H1 (cell line): Measurements from ENCODE around the gene PAXIP1. TPM values are rescaled to one million over a fixed set of nuclear protein-coding genes. Genes with fewer than 3 reads are reported as not detected.

Experiments
- CTCF ChIA-PET: fragments of 300-600 bp; sonication (Branson Sonifier 250); formaldehyde crosslinking; loops from one replicate; lab custom pipeline; 2021; ENCODE audit not compliant: partially characterized antibody; lab: Charles Lee
- POLR2A ChIA-PET: fragments of 300-600 bp; sonication (Branson Sonifier 250); formaldehyde crosslinking; loops from one replicate; lab custom pipeline; 2021; ENCODE audit warnings: inconsistent platforms; ENCODE audit not compliant: partially characterized antibody; lab: Charles Lee
- DNase-seq, 2 experiments: peaks; one replicate each; pipeline versions ENCODE4 v3.0.0 to v3.0.0-alpha.2; 2010 to 2022; ENCODE audit warnings: low spot score in 2 of 2, low read depth in 1 of 2, mixed read lengths in 1 of 2
- FAIRE-seq: peaks from 2 replicates; lab custom pipeline; 2011; peaks lifted over from hg19 to GRCh38; lab: Jason Lieb, UNC
- H2AFZ ChIP-seq: 2 replicates; pipeline ENCODE4 v1.8.1; 2012; ENCODE audit warnings: low read length, inconsistent platforms
- H2AK5ac ChIP-seq: 2 replicates; pipeline ENCODE4 v1.6.1; 2013; ENCODE audit warnings: low read depth, low read length
- H2BK120ac ChIP-seq: replicated peaks from 2 replicates; pipeline ENCODE3; 2013; ENCODE audit warnings: low read depth, low read length, inconsistent platforms
- H2BK12ac ChIP-seq: 2 replicates; pipeline ENCODE4 v1.6.1; 2013; ENCODE audit warnings: low read depth, low read length
- H2BK15ac ChIP-seq: 2 replicates; pipeline ENCODE4 v1.6.1; 2013; ENCODE audit warnings: low read length
- H2BK20ac ChIP-seq: 2 replicates; pipeline ENCODE4 v1.6.1; 2013; ENCODE audit warnings: low read length
- H2BK5ac ChIP-seq: 2 replicates; pipeline ENCODE4 v1.6.1; 2013; ENCODE audit warnings: low read depth, low read length
- H3K14ac ChIP-seq: 2 replicates; pipeline ENCODE4 v1.6.1; 2013; ENCODE audit warnings: inconsistent platforms; ENCODE audit not compliant: insufficient read length
- H3K18ac ChIP-seq: 2 replicates; pipeline ENCODE4 v1.6.1; 2013; ENCODE audit warnings: low read length; ENCODE audit errors: extremely low read depth
- H3K23ac ChIP-seq: 2 replicates; pipeline ENCODE4 v1.6.1; 2013; ENCODE audit warnings: inconsistent platforms; ENCODE audit not compliant: insufficient read length
- H3K23me2 ChIP-seq: 2 replicates; pipeline ENCODE4 v1.6.1; 2013; ENCODE audit warnings: low read depth, low read length
- H3K27ac ChIP-seq: 2 replicates; pipeline ENCODE4 v1.6.1; 2011; ENCODE audit warnings: low read depth, low read length, inconsistent platforms
- H3K27me3 ChIP-seq, 4 experiments: replicated peaks in 1 of 4; 1 replicate in 1 of 4; 2 replicates in 3 of 4; pipeline versions ENCODE4 v1.6.1 to v1.8.1; 2011 to 2013; ENCODE audit warnings: low read length in 3 of 4, mild to moderate bottlenecking in 3 of 4, inconsistent platforms in 2 of 4, mixed read lengths in 2 of 4, moderate library complexity in 1 of 4; ENCODE audit not compliant: control insufficient read depth in 3 of 4, insufficient read depth in 3 of 4; ENCODE audit errors: extremely low read depth in 1 of 4
- H3K36me3 ChIP-seq, 4 experiments: 2 replicates each; pipeline versions ENCODE4 v1.6.1 to v1.8.1; 2011 to 2013; ENCODE audit warnings: mild to moderate bottlenecking in 4 of 4, low read length in 3 of 4, moderate library complexity in 2 of 4, control low read depth in 1 of 4, inconsistent platforms in 1 of 4; ENCODE audit not compliant: insufficient read depth in 4 of 4, control insufficient read depth in 2 of 4
- H3K4ac ChIP-seq: replicated peaks from 2 replicates; pipeline ENCODE3; 2013; ENCODE audit warnings: low read length, low read depth, mixed read lengths, inconsistent platforms; ENCODE audit not compliant: insufficient read length
- H3K4me1 ChIP-seq, 4 experiments: replicated peaks in 1 of 4; 1 replicate in 1 of 4; 2 replicates in 3 of 4; pipeline versions ENCODE4 v1.6.1 to v1.8.1; 2011 to 2013; ENCODE audit warnings: low read length in 3 of 4, inconsistent platforms in 2 of 4, mixed read lengths in 1 of 4; ENCODE audit not compliant: insufficient read depth in 4 of 4, control insufficient read depth in 3 of 4
- H3K4me2 ChIP-seq, 2 experiments: 2 replicates each; pipeline versions ENCODE4 v1.6.1 to v1.8.1; 2011 to 2013; ENCODE audit warnings: low read depth in 2 of 2, low read length in 2 of 2, control low read depth in 1 of 2, inconsistent platforms in 1 of 2, mild to moderate bottlenecking in 1 of 2; ENCODE audit not compliant: insufficient read depth in 1 of 2
- H3K4me3 ChIP-seq, 4 experiments: fragments of 200-600, 300-600 bp in 1 of 4; sonication (generic), shearing (Covaris generic), sonication (Bioruptor Twin) in 1 of 4; 2 replicates each; pipeline versions ENCODE4 v1.5.1 to v1.8.1; 2011 to 2016; ENCODE audit warnings: low read length in 4 of 4, low read depth in 3 of 4, control low read depth in 2 of 4, inconsistent platforms in 2 of 4, mild to moderate bottlenecking in 2 of 4, mixed read lengths in 1 of 4, moderate library complexity in 1 of 4; ENCODE audit not compliant: insufficient read depth in 2 of 4; ENCODE audit errors: extremely low read depth in 1 of 4
- H3K56ac ChIP-seq: replicated peaks from 2 replicates; pipeline ENCODE3; 2013; ENCODE audit warnings: low read depth, mild to moderate bottlenecking, mixed read lengths, low read length, inconsistent platforms; ENCODE audit not compliant: insufficient read length
- H3K79me1 ChIP-seq: 2 replicates; pipeline ENCODE4 v1.6.1; 2013; ENCODE audit warnings: low read depth, low read length, control low read depth
- H3K79me2 ChIP-seq, 2 experiments: 2 replicates each; pipeline versions ENCODE4 v1.6.1 to v1.8.1; 2012 to 2013; ENCODE audit warnings: low read length in 2 of 2, mild to moderate bottlenecking in 2 of 2, inconsistent platforms in 1 of 2; ENCODE audit not compliant: insufficient read depth in 2 of 2, control insufficient read depth in 1 of 2
- H3K9ac ChIP-seq, 4 experiments: replicated peaks in 1 of 4; 1 replicate in 1 of 4; 2 replicates in 3 of 4; pipeline versions ENCODE4 v1.6.1 to v1.8.1; 2011 to 2013; ENCODE audit warnings: low read depth in 3 of 4, low read length in 3 of 4, control low read depth in 2 of 4, mild to moderate bottlenecking in 2 of 4, moderate library complexity in 2 of 4, inconsistent platforms in 1 of 4; ENCODE audit errors: extremely low read depth in 1 of 4
- H3K9me3 ChIP-seq, 2 experiments: 2 replicates each; pipeline versions ENCODE4 v1.6.1 to v1.8.1; 2012 to 2013; ENCODE audit warnings: mild to moderate bottlenecking in 2 of 2, moderate library complexity in 2 of 2, control low read depth in 1 of 2, inconsistent platforms in 1 of 2, low read depth in 1 of 2, low read length in 1 of 2, mixed read lengths in 1 of 2; ENCODE audit not compliant: insufficient read depth in 2 of 2
- H4K20me1 ChIP-seq, 2 experiments: replicated peaks in 1 of 2; 2 replicates each; pipeline versions ENCODE3 to v1.8.1; 2011 to 2013; ENCODE audit warnings: inconsistent platforms in 2 of 2, low read length in 2 of 2, mild to moderate bottlenecking in 1 of 2; ENCODE audit not compliant: insufficient read depth in 2 of 2, control insufficient read depth in 1 of 2
- H4K5ac ChIP-seq: 2 replicates; pipeline ENCODE4 v1.6.1; 2013; ENCODE audit warnings: low read length, low read depth, mixed read lengths, inconsistent platforms; ENCODE audit not compliant: insufficient read length
- H4K8ac ChIP-seq: 2 replicates; pipeline ENCODE4 v1.8.0; 2013; ENCODE audit warnings: mild to moderate bottlenecking, moderate library complexity, low read length, inconsistent platforms; ENCODE audit not compliant: insufficient read depth; ENCODE audit errors: extremely low read depth
- H4K91ac ChIP-seq: replicated peaks from 2 replicates; pipeline ENCODE3; 2013; ENCODE audit warnings: low read length, mixed read lengths, inconsistent platforms; ENCODE audit not compliant: insufficient read length
- BCL11A ChIP-seq, 2 experiments: IDR thresholded peaks; one replicate each; pipeline ENCODE4 v1.6.1; 2011; ENCODE audit warnings: low read depth in 2 of 2, low read length in 2 of 2, mild to moderate bottlenecking in 2 of 2
- CHD1 ChIP-seq: IDR thresholded peaks from 2 replicates; pipeline ENCODE4 v1.6.1; 2012; ENCODE audit warnings: low read depth, low read length, improper control_type of control experiment
- CREB1 ChIP-seq: IDR thresholded peaks from 2 replicates; pipeline ENCODE4 v1.6.1; 2012; ENCODE audit warnings: inconsistent platforms
- FOSL1 ChIP-seq: IDR thresholded peaks from 2 replicates; pipeline ENCODE4 v1.6.1; 2011; ENCODE audit warnings: mild to moderate bottlenecking, low read depth, low read length, moderate library complexity; ENCODE audit not compliant: insufficient read depth
- HDAC2 ChIP-seq, 2 experiments: fragments of 300-600 bp in 1 of 2; sonication (generic) in 1 of 2; IDR thresholded peaks; 2 replicates each; pipeline ENCODE4 v1.6.1; 2011 to 2012; ENCODE audit warnings: low read depth in 2 of 2, low read length in 2 of 2, mild to moderate bottlenecking in 2 of 2, moderate library complexity in 2 of 2, borderline replicate concordance in 1 of 2, inconsistent platforms in 1 of 2
- JUND ChIP-seq: IDR thresholded peaks from 2 replicates; pipeline ENCODE4 v1.6.1; 2011; ENCODE audit warnings: mild to moderate bottlenecking, improper control_type of control experiment, low read length
- MAX ChIP-seq: IDR thresholded peaks from 2 replicates; pipeline ENCODE4 v1.6.1; 2012; ENCODE audit warnings: inconsistent platforms
- NRF1 ChIP-seq: IDR thresholded peaks from 2 replicates; pipeline ENCODE4 v1.6.1; 2011; ENCODE audit warnings: mild to moderate bottlenecking, low read depth, low read length, improper control_type of control experiment
- RAD21 ChIP-seq, 2 experiments: IDR thresholded peaks in 1 of 2; conservative IDR thresholded peaks in 1 of 2; 2 replicates each; pipeline ENCODE4 v1.6.1; 2011; ENCODE audit warnings: low read depth in 2 of 2, low read length in 2 of 2, improper control_type of control experiment in 1 of 2, inconsistent platforms in 1 of 2, mild to moderate bottlenecking in 1 of 2, moderate library complexity in 1 of 2
- TAF1 ChIP-seq: IDR thresholded peaks from 2 replicates; pipeline ENCODE4 v1.6.1; 2011; ENCODE audit warnings: mild to moderate bottlenecking, low read depth, low read length
- ZNF274 ChIP-seq: IDR thresholded peaks from 2 replicates; pipeline ENCODE4 v1.7.0; 2012; ENCODE audit warnings: low read length, borderline replicate concordance; ENCODE audit errors: extremely low read depth
- WGBS, 2 experiments: shearing (Covaris generic) in 1 of 2; methylation state at CpG; one replicate each; pipeline versions ENCODE4 v1.1.6 to v1.1.7; 2013 to 2015; ENCODE audit warnings: low lambda C conversion rate in 2 of 2, mixed read lengths in 2 of 2, inconsistent platforms in 1 of 2, low coverage in 1 of 2, missing lambda C conversion rate in 1 of 2; ENCODE audit not compliant: insufficient replicate concordance in 2 of 2, insufficient coverage in 1 of 2, insufficient read length in 1 of 2; ENCODE audit errors: extremely low coverage in 1 of 2, missing lambda C conversion rate in 1 of 2; 5-methylcytosine and 5-hydroxymethylcytosine counted together
- polyA plus RNA-seq, 7 experiments: library from polyadenylated mRNA; depleted of rRNA in 3 of 7; stranded (reverse) in 5 of 7; unstranded in 2 of 7; fragments of >200 nt in 5 of 7; fragments of 200-250 nt in 2 of 7; gene quantifications; 1 replicate in 5 of 7; 2 replicates in 1 of 7; 4 replicates in 1 of 7; pipeline versions ENCODE4 v1.2.1 to v1.2.3, GENCODE V29; 2011 to 2013; ENCODE audit warnings: missing spikeins in 2 of 7, mixed read lengths in 2 of 7
- total RNA-seq: library from RNA; stranded (reverse); fragmentation: NEBNext Ultra II Directional; extraction: Animal tissue kit (Norgen Biotek cat#: 25700); gene quantifications from 2 replicates; pipeline ENCODE4 v1.2.1, GENCODE V29; 2021
- TF ChIP-seq, protein P1 (sequence below): IDR thresholded peaks from 2 replicates; pipeline ENCODE4 v1.6.1; 2011; ENCODE audit warnings: low read depth, mild to moderate bottlenecking, low read length; ENCODE audit not compliant: insufficient read depth

PAXIP1 gene
- total and polyA plus RNA-seq, 2 of the 8 experiments (the other 6 are each of a cell fraction or from before 2014, with no cell fraction given): 32.4 to 32.8 TPM

DNA sequence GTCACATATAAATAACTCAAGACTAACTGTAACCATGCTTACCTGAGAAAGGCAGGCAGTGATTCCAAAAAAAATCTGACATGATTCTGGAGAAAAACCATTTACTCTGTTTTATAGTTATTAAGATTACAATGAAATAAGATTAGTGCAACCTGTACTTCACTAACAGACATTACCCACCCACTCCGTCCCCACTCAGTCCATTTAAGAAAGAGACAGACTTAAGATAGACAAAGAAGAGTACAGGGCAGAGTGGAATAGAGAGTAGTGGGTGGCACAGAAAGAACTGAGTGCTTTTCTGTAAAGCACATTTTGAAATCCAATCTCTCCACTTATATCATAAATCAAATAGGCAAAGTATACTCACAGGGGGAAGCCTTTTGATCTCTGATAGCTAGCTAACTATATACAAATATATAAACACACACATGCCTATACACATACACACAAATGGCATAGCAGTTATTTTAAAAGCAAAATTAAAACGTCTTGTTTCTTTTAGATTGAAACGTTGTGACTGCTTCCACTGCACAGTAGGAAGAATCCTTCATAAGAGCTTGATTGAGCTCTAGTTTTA lies 11.9 kb downstream of the PAXIP1 start:
- peaks cover 0 to 34% of the 10 kb centered on the region in 2 experiments; a peak in 3 of 4 replicates for H3K79me2 ChIP-seq
- no peak for FAIRE-seq
- TF ChIP-seq CREB1 (no peak), JUND (no peak), HDAC2 (IDR thresholded peaks at IDR 0.05; ENCODE audit: borderline replicate concordance in 1 of 2, low read depth in 2 of 2, low read length in 2 of 2) (no peak), BCL11A (IDR thresholded peaks at IDR 0.05; ENCODE audit: low read depth in 2 of 2, low read length in 2 of 2) (no peak), MAX (no peak), FOSL1 (no peak), TAF1 (no peak), RAD21 (IDR thresholded peaks at IDR 0.05 in 1 of 2, conservative IDR thresholded peaks at IDR 0.05 in 1 of 2; ENCODE audit: low read depth in 2 of 2, low read length in 2 of 2) (no peak), CHD1 (no peak), NRF1 (no peak), ZNF274 (no peak)
- TF ChIP-seq, protein P1, sequence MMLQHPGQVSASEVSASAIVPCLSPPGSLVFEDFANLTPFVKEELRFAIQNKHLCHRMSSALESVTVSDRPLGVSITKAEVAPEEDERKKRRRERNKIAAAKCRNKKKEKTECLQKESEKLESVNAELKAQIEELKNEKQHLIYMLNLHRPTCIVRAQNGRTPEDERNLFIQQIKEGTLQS: no peak

More for the DNA sequence above, 11.9 kb downstream of the PAXIP1 start:
- H3K4me2 ChIP-seq: no peak overlapping the region
- no peak overlapping the region for H4K8ac ChIP-seq
- WGBS, 2 experiments: 80% methylated on average over 3 of the region's 3 CpGs; no CpG with 5 or more reads in 1 of the 2 experiments
- H3K4me3 ChIP-seq: no peak overlapping the region
- no peaks in the 10 kb centered on the region; a peak in 1 of 7 replicates for H3K4me1 ChIP-seq
- no peaks in the 10 kb centered on the region for H3K23me2 ChIP-seq
- H2BK12ac ChIP-seq: no peak overlapping the region
- H3K79me1 ChIP-seq: peaks cover 3% of the 10 kb centered on the region; the same call in 1 of the 2 replicates
- DNase-seq: no peak
- H3K18ac ChIP-seq: no peak overlapping the region
- H4K20me1 ChIP-seq: peaks cover 2 to 9% of the 10 kb centered on the region in 2 experiments
- no peak overlapping the region for H3K56ac ChIP-seq
- POLR2A ChIA-PET: interaction anchor here (1.5 kb wide), 1 partner anchor 14 kb away, joined by 4 read pairs; no protein-coding TSS in a partner anchor
- H2BK5ac ChIP-seq: no peak overlapping the region
- H3K9ac ChIP-seq: no peak overlapping the region
- no peaks in the 10 kb centered on the region for H3K9me3 ChIP-seq
- CTCF ChIA-PET: interaction anchor here (0.6 to 2.2 kb wide), 5 partner anchors 9 to 64 kb away, joined by 3 to 14 read pairs (median 4); no protein-coding TSS in a partner anchor
- H2AK5ac ChIP-seq: no peak overlapping the region
- peaks cover 5 to 36% (median 8%) of the 10 kb centered on the region in 4 experiments; a peak in 5 of 8 replicates for H3K36me3 ChIP-seq
- H3K27ac ChIP-seq: no peak overlapping the region
- H4K5ac ChIP-seq: no peak overlapping the region
- H2BK15ac ChIP-seq: no peak overlapping the region
- H2AFZ ChIP-seq: no peak overlapping the region
- H4K91ac ChIP-seq: no peak overlapping the region
- no peak overlapping the region for H2BK120ac ChIP-seq
- H3K14ac ChIP-seq: no peak overlapping the region
- no peak overlapping the region for H3K4ac ChIP-seq
- H3K23ac ChIP-seq: no peak overlapping the region
- no peak overlapping the region for H2BK20ac ChIP-seq
- H3K27me3 ChIP-seq: no peaks in the 10 kb centered on the region
